Esophagus (tissue), 2 donors: Measurements from ENCODE around the gene CLEC2D. TPM values are rescaled to one million over a fixed set of nuclear protein-coding genes. Genes with fewer than 3 reads are reported as not detected.
A peak's percentile ranks its signal among the peaks of the same experiment; 100 is the strongest.

ENCODE experiments used
- H3K27ac ChIP-seq, 2 donors: one replicate each; pipeline ENCODE4 v1.5.1; 2013; ENCODE audit warnings: low read depth in 2 of 2, mild to moderate bottlenecking in 2 of 2, inconsistent platforms in 1 of 2, low read length in 1 of 2, moderate library complexity in 1 of 2
- H3K27me3 ChIP-seq, 2 donors: one replicate each; pipeline ENCODE4 v1.6.1; 2013; ENCODE audit warnings: low read length in 2 of 2, control low read depth in 1 of 2, mild to moderate bottlenecking in 1 of 2; ENCODE audit not compliant: insufficient read depth in 2 of 2, control insufficient read depth in 1 of 2
- H3K36me3 ChIP-seq, 2 donors: one replicate each; pipeline ENCODE4 v1.6.1; 2013; ENCODE audit warnings: low read length in 1 of 2; ENCODE audit not compliant: control insufficient read depth in 2 of 2, insufficient read depth in 2 of 2
- H3K4me1 ChIP-seq, 2 donors: one replicate each; pipeline ENCODE4 v1.6.1; 2013; ENCODE audit warnings: low read length in 1 of 2; ENCODE audit not compliant: control insufficient read depth in 2 of 2, insufficient read depth in 2 of 2
- H3K4me3 ChIP-seq, 2 donors: one replicate each; pipeline ENCODE4 v1.5.1; 2013; ENCODE audit warnings: low read length in 2 of 2, mild to moderate bottlenecking in 2 of 2, low read depth in 1 of 2, moderate library complexity in 1 of 2
- H3K9me3 ChIP-seq, 2 donors: one replicate each; pipeline ENCODE4 v1.6.1; 2013; ENCODE audit warnings: mild to moderate bottlenecking in 2 of 2, low read depth in 1 of 2, low read length in 1 of 2, moderate library complexity in 1 of 2; ENCODE audit not compliant: control insufficient read depth in 2 of 2, insufficient read depth in 1 of 2
- WGBS, 2 donors: extraction: QIAGEN DNeasy Blood & Tissue Kit; methylation state at CpG; one replicate each; pipeline ENCODE4 v1.1.7; 2013; 5-methylcytosine and 5-hydroxymethylcytosine counted together
- polyA plus RNA-seq, 2 donors: library from polyadenylated mRNA; stranded (reverse); fragments of 200-250 nt; gene quantifications; one replicate each; pipeline ENCODE4 v1.2.3, GENCODE V29; 2013
- donor health status: healthy with polysubstance abuse.
- donor health status: Bipolar disorder and iron deficiency.

The CLEC2D gene, protein sequence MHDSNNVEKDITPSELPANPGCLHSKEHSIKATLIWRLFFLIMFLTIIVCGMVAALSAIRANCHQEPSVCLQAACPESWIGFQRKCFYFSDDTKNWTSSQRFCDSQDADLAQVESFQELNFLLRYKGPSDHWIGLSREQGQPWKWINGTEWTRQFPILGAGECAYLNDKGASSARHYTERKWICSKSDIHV
- polyA plus RNA-seq, result 1 to 10 TPM; 1.8 to 5.2 TPM

DNA sequence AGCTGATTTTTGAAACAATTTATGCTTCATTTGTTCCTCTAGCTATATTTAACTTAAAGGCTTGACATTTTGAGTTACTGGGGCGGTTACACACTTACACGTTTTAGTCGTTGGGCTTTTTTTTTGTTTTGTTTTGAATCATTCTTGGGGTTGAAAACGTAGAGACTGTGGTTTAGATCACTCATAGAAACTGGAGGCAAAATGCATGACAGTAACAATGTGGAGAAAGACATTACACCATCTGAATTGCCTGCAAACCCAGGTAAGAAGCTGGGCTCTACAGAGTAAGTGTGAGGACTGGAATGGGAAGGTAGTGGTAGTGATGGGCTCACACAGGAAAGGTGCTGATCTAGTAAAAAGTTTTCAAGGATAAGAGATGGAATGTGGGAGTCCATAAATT is at the start of gene CLEC2D:
TSS of gene CLEC2D (plus strand) at position 180 of the 400 bp plus-strand sequence. CDS start at position 202, 22 bp downstream.
- Histone ChIP-seq H3K27me3 (no peaks in the 10 kb centered on the region), H3K4me3 (peak within 1 kb of the TSS in 1 of 2 donors; percentile 22), H3K4me1 (peaks cover 2 to 6% of the 10 kb centered on the region in 2 donors), H3K27ac (no peak within 1 kb of the TSS), H3K36me3 (no peaks in the 10 kb centered on the region), H3K9me3 (no peaks in the 10 kb centered on the region)
- 71 to 74% methylated on average over 4 of the region's 4 CpGs for WGBS, 2 donors

DNA sequence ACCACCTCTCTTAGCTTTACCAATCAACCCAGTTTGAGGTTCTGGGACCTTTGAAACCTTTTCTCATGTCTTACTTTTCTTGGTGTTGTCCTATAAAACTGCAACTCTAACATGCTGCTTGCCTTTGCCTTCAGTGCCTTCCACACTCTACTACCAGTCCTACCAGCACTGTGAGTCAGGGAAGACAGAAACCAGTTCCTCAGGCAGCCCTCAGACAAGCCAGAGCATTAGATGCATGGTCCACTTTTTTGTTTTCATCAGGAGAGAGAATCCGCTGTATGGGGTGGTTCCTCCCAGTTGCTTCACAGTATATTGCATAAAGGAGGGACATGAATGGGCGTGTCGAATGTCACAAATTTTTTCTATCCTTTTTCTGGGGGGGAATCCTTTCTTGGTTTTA is 44.5 kb upstream of the CLEC2D start:
- Histone ChIP-seq H3K4me3 (no peak overlapping the region), H3K27me3 (no peaks in the 10 kb centered on the region), H3K4me1 (no peaks in the 10 kb centered on the region), H3K9me3 (no peaks in the 10 kb centered on the region), H3K36me3 (no peaks in the 10 kb centered on the region), H3K27ac (no peak overlapping the region)
- 85 to 95% methylated on average over 3 of the region's 3 CpGs for WGBS, 2 donors

GRCh38 chr12:9626291-9626690 is 43.2 kb upstream of the CLEC2D start:
- Histone ChIP-seq H3K27ac (no peak overlapping the region), H3K4me3 (no peak overlapping the region), H3K36me3 (no peaks in the 10 kb centered on the region), H3K27me3 (no peaks in the 10 kb centered on the region), H3K9me3 (no peaks in the 10 kb centered on the region), H3K4me1 (no peaks in the 10 kb centered on the region)

- H3K4me1 ChIP-seq, result no peaks in the 10 kb centered on the region
- no peak overlapping the region for H3K27ac ChIP-seq
- no peak overlapping the region for H3K4me3 ChIP-seq
- H3K36me3 ChIP-seq, result no peaks in the 10 kb centered on the region
- no peaks in the 10 kb centered on the region for H3K9me3 ChIP-seq
- WGBS, 2 donors, result 75 to 78% methylated on average over 2 of the region's 2 CpGs
- no peaks in the 10 kb centered on the region for H3K27me3 ChIP-seq
Measured at GRCh38 chr12:9626821-9627220, 42.7 kb upstream of the CLEC2D start.

- WGBS, 2 donors, result 91 to 93% methylated on average over 13 of the region's 13 CpGs
- no peaks in the 10 kb centered on the region for H3K4me1 ChIP-seq
- no peak overlapping the region for H3K4me3 ChIP-seq
- H3K27me3 ChIP-seq, result no peaks in the 10 kb centered on the region
- no peaks in the 10 kb centered on the region for H3K36me3 ChIP-seq
- no peak overlapping the region for H3K27ac ChIP-seq
- H3K9me3 ChIP-seq, result no peaks in the 10 kb centered on the region
Measured at GRCh38 chr12:9632766-9633165, 36.7 kb upstream of the CLEC2D start.

DNA sequence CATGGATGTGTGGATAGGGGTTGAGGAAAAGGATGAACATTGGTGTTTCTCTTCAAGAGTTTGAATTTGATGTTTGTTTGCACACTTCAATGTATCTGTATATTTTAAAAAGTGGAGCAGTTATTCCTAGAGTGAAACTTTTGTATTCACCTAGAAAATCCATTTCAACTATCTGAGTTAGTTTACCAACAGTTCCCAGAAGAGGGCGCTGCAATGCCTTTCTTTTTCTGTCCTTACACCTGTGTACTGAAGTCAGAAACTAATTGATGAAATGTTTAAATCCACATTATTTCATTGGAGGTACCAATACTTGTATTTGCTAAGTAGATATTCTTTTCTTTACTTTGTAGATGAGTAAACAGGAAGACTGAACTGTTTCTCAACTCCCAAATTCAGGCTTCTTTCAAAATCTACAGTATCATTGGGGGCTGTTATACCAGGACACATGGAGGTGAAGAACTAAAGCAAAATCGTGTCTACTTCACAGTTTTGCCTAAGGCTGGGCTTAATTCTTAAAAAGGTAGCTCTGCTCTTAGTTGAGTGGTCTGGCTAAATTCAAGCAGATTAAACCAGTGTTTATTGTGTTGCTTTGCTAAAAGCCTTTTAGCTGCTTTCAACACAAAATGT is 35.2 kb upstream of the CLEC2D start:
- no peak overlapping the region for H3K27ac ChIP-seq
- H3K4me3 ChIP-seq, result no peak overlapping the region
- H3K27me3 ChIP-seq, result no peaks in the 10 kb centered on the region
- H3K36me3 ChIP-seq, result no peaks in the 10 kb centered on the region
- 22 to 29% methylated on average over 2 of the region's 2 CpGs for WGBS, 2 donors
- peaks cover 0 to 3% of the 10 kb centered on the region in 2 donors for H3K4me1 ChIP-seq
- H3K9me3 ChIP-seq, result no peaks in the 10 kb centered on the region

DNA sequence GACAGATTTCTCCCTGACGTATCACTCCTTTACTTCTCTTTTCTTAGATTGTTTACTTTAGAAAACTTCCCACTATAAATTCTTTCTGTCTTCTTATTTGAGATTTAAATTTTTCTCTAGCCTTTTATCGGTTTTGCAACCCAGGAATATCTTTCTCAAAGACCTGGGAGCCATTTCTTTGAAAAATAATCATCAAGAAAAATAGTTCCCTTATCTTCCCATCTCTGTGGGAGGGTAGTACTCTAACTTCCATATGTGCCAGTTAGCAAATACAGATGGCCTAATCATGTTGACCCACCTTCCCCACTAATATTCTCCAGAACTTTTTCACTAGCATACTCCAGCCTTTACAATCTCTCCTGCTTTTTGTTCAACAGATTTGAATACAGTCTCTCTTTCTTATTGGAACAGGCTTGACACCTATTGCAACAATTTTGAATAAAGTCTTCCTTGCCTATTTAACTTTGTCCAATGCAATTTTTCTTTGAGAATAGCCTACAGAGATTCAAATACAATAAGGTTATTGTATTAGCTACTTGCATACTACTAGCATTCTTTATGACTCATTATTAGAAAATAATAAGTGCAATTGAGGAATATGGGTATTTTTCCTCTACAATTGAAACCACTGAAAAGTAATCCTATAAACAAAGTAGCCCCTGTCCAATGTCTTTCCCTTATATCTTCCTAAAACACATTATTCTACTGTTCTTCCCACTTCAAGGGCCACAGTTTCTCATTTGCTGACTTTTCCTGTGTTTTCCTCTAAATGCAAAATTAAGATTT is 34.4 kb upstream of the CLEC2D start:
- no peaks in the 10 kb centered on the region for H3K36me3 ChIP-seq
- H3K9me3 ChIP-seq, result no peaks in the 10 kb centered on the region
- peaks cover 0 to 3% of the 10 kb centered on the region in 2 donors for H3K4me1 ChIP-seq
- H3K27ac ChIP-seq, result no peak overlapping the region
- H3K27me3 ChIP-seq, result no peaks in the 10 kb centered on the region
- 75 to 79% methylated on average over 2 of the region's 2 CpGs for WGBS, 2 donors
- H3K4me3 ChIP-seq, result no peak overlapping the region

- Histone ChIP-seq H3K4me3 (no peak overlapping the region), H3K27me3 (no peaks in the 10 kb centered on the region), H3K9me3 (no peaks in the 10 kb centered on the region), H3K4me1 (peaks cover 0 to 3% of the 10 kb centered on the region in 2 donors), H3K36me3 (no peaks in the 10 kb centered on the region), H3K27ac (no peak overlapping the region)
- 88 to 93% methylated on average over 4 of the region's 4 CpGs for WGBS, 2 donors
Measured at GRCh38 chr12:9636150-9636850, 33.2 kb upstream of the CLEC2D start.

DNA sequence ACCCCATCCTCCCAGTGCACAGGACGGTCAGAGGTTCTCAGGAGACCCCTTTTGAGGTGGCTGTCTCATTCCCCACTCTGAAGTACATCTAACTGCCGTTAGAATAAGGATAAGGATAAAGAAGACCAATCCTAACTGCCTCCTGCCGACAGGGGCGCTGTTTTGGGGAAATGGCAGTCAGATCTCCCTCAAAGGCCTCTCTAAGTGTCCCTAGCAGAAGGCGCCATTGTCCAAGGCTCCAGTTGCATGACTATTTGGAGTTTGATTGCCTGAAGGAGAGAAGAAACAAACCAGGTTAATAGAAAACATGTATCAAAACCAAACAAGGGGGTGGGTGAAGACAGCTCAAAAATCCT is 32.7 kb upstream of the CLEC2D start:
- Histone ChIP-seq H3K36me3 (no peaks in the 10 kb centered on the region), H3K4me1 (peaks cover 0 to 3% of the 10 kb centered on the region in 2 donors), H3K27ac (no peak overlapping the region), H3K9me3 (no peaks in the 10 kb centered on the region), H3K4me3 (no peak overlapping the region), H3K27me3 (no peaks in the 10 kb centered on the region)
- 90 to 95% methylated on average over 5 of the region's 5 CpGs for WGBS, 2 donors
